NCI-H1048 (cell line): ENCODE measurements around the gene SNX15.
"Not testable (repeated sequence)": the region's sequence is repeated elsewhere in the genome, so short reads cannot be mapped to it uniquely, and the experiment has no call there.

ENCODE experiments used
- DNase-seq: peaks from one replicate; lab custom pipeline; 2025; lab: John Stamatoyannopoulos, UW

SNX15 gene

GRCh38 chr11:65016705-65017104 lies 10.5 kb upstream of the SNX15 start:
- DNase-seq, result no peak

GRCh38 chr11:65017937-65018336 lies 9.3 kb upstream of the SNX15 start:
- DNase-seq, result no peak

- DNase-seq, result no peak
Observed at GRCh38 chr11:65019824-65020223, 7.4 kb upstream of the SNX15 start.

GRCh38 chr11:65021003-65021402 lies 6.2 kb upstream of the SNX15 start:
- no peak for DNase-seq

- DNase-seq, result no peak
Observed at GRCh38 chr11:65021509-65021908, 5.7 kb upstream of the SNX15 start.

- not testable (repeated sequence) for DNase-seq
Observed at GRCh38 chr11:65023502-65023901, 3.7 kb upstream of the SNX15 start.

- no peak for DNase-seq
Observed at GRCh38 chr11:65026810-65027209, 429 bp upstream of the SNX15 start.

GRCh38 chr11:65032216-65032615 lies 5.0 kb downstream of the SNX15 start:
- no peak for DNase-seq

GRCh38 chr11:65034423-65034822 lies 7.2 kb downstream of the SNX15 start:
- DNase-seq, result no peak

GRCh38 chr11:65035579-65035978 lies 8.3 kb downstream of the SNX15 start:
- no peak for DNase-seq

GRCh38 chr11:65036931-65037330 lies 9.7 kb downstream of the SNX15 start:
- no peak for DNase-seq

GRCh38 chr11:65040520-65040846 lies 13.2 kb downstream of the SNX15 start:
- DNase-seq, result no peak

GRCh38 chr11:65040847-65041622 lies 13.8 kb downstream of the SNX15 start, which contains the start of gene SAC3D1:
Gene SAC3D1 (plus strand): TSS chr11:65041210. CDS start chr11:65041293, 83 bp downstream.
- DNase-seq, result peak; percentile 93

GRCh38 chr11:65042891-65043290 lies 15.7 kb downstream of the SNX15 start:
- DNase-seq, result no peak

GRCh38 chr11:65043881-65044501 lies 16.8 kb downstream of the SNX15 start:
- DNase-seq, result no peak

GRCh38 chr11:65045061-65045460 lies 17.8 kb downstream of the SNX15 start:
- no peak for DNase-seq

- no peak for DNase-seq
Observed at GRCh38 chr11:65045728-65046127, 18.5 kb downstream of the SNX15 start.

- no peak for DNase-seq
Observed at GRCh38 chr11:65047581-65048422, 20.6 kb downstream of the SNX15 start.

- DNase-seq, result no peak
Observed at GRCh38 chr11:65051398-65051858, 24.2 kb downstream of the SNX15 start.

- DNase-seq, result no peak
Observed at GRCh38 chr11:65053827-65054508, 26.7 kb downstream of the SNX15 start.

GRCh38 chr11:65055538-65055937 lies 28.3 kb downstream of the SNX15 start:
- no peak for DNase-seq

- no peak for DNase-seq
Observed at GRCh38 chr11:65056999-65057398, 29.8 kb downstream of the SNX15 start.
